WTC11 (cell line): ENCODE results near the gene WWOX. TPM values are rescaled to one million over a fixed set of nuclear protein-coding genes. Genes with fewer than 3 reads are reported as not detected.

Experiments
- ATAC-seq: fragments of 200-7000 bp; cut with Tn5 transposase; 2 replicates; pipeline ENCODE4 v1.10.0; 2021; ENCODE audit warnings: mild to moderate bottlenecking, moderate library complexity
- CTCF ChIA-PET: fragments of 300-600 bp; sonication (Branson Sonifier 250); formaldehyde crosslinking; loops from one replicate; lab custom pipeline; 2021; ENCODE audit warnings: antibody characterized with exemption; lab: Charles Lee
- POLR2A ChIA-PET: fragments of 350-600 bp; sonication (Branson Sonifier 250); formaldehyde crosslinking; loops from one replicate; lab custom pipeline; 2021; ENCODE audit warnings: antibody characterized with exemption; lab: Charles Lee
- DNase-seq: peaks from one replicate; pipeline ENCODE4 v3.0.0; 2021; ENCODE audit warnings: low spot score
- H3K27ac Mint-ChIP-seq: 2 replicates; pipeline ENCODE4 v1.8.0; 2021; ENCODE audit warnings: mixed read lengths
- H3K27me3 Mint-ChIP-seq: 2 replicates; pipeline ENCODE4 v1.8.0; 2021; ENCODE audit warnings: low read depth, mild to moderate bottlenecking, moderate library complexity, mixed read lengths
- H3K36me3 Mint-ChIP-seq: 2 replicates; pipeline ENCODE4 v1.8.0; 2021; ENCODE audit warnings: mixed read lengths
- H3K4me1 Mint-ChIP-seq: 2 replicates; pipeline ENCODE4 v1.8.0; 2022; ENCODE audit warnings: mixed read lengths
- H3K4me3 Mint-ChIP-seq: 2 replicates; pipeline ENCODE4 v1.8.0; 2021; ENCODE audit warnings: mild to moderate bottlenecking, moderate library complexity, mixed read lengths
- H3K9me3 Mint-ChIP-seq: 2 replicates; pipeline ENCODE4 v1.8.0; 2021; ENCODE audit warnings: mixed read lengths
- CREB1 ChIP-seq: sonication (generic); formaldehyde crosslinking; IDR thresholded peaks from 2 replicates; pipeline ENCODE4 v1.8.0; 2023; ENCODE audit warnings: mild to moderate bottlenecking, missing genetic modification reagents
- EMX1 ChIP-seq: fragments of 250-450 bp; sonication (Bioruptor Pico); IDR thresholded peaks from 2 replicates; pipeline ENCODE4 v1.8.0; 2021; ENCODE audit warnings: mild to moderate bottlenecking
- GRHL2 ChIP-seq: fragments of 250-450 bp; sonication (Bioruptor Pico); IDR thresholded peaks from 2 replicates; pipeline ENCODE4 v1.8.0; 2022; ENCODE audit warnings: mild to moderate bottlenecking, moderate library complexity; ENCODE audit not compliant: insufficient replicate concordance, severe bottlenecking
- NR2C2 ChIP-seq: sonication (generic); formaldehyde crosslinking; IDR thresholded peaks from 2 replicates; pipeline ENCODE4 v1.8.0; 2022; ENCODE audit warnings: mild to moderate bottlenecking, missing genetic modification reagents
- NR3C1 ChIP-seq: sonication (generic); formaldehyde crosslinking; conservative IDR thresholded peaks from 2 replicates; pipeline ENCODE4 v1.8.1; 2023; ENCODE audit warnings: low read depth, mild to moderate bottlenecking, missing genetic modification reagents
- SOX15 ChIP-seq: fragments of 250-450 bp; sonication (Bioruptor Pico); IDR thresholded peaks from 2 replicates; pipeline ENCODE4 v1.9.0; 2021; ENCODE audit warnings: mild to moderate bottlenecking
- TP53 ChIP-seq: sonication (generic); formaldehyde crosslinking; IDR thresholded peaks from 2 replicates; pipeline ENCODE4 v1.8.1; 2023; ENCODE audit warnings: mild to moderate bottlenecking, missing genetic modification reagents
- ZBTB21 ChIP-seq: sonication (generic); formaldehyde crosslinking; IDR thresholded peaks from 2 replicates; pipeline ENCODE4 v1.8.1; 2023; ENCODE audit warnings: mild to moderate bottlenecking, missing genetic modification reagents, borderline replicate concordance
- ZNF121 ChIP-seq: sonication (generic); formaldehyde crosslinking; IDR thresholded peaks from 2 replicates; pipeline ENCODE4 v1.8.0; 2023; ENCODE audit warnings: missing genetic modification reagents
- total RNA-seq: library from RNA; stranded (reverse); gene quantifications from 3 replicates; pipeline ENCODE4 v1.2.3, GENCODE V29; 2021
- TF ChIP-seq, protein P1 (sequence below): sonication (generic); formaldehyde crosslinking; IDR thresholded peaks from 2 replicates; pipeline ENCODE4 v1.8.1; 2022; ENCODE audit warnings: mild to moderate bottlenecking, missing genetic modification reagents, moderate library complexity, borderline replicate concordance
- TF ChIP-seq, protein P2 (sequence below): fragments of 200-600 bp; IDR thresholded peaks from 2 replicates; pipeline ENCODE4 v1.8.0; 2022; ENCODE audit warnings: antibody characterized with exemption
- TF ChIP-seq, protein P3 (sequence below): fragments of 250-450 bp; sonication (Bioruptor Pico); IDR thresholded peaks from 2 replicates; pipeline ENCODE4 v1.9.0; 2021; ENCODE audit warnings: mild to moderate bottlenecking
- TF ChIP-seq, protein P4 (sequence below): sonication (generic); formaldehyde crosslinking; IDR thresholded peaks from 2 replicates; pipeline ENCODE4 v1.8.0; 2022; ENCODE audit warnings: mild to moderate bottlenecking, missing genetic modification reagents
- TF ChIP-seq, protein P5 (sequence below): sonication (generic); formaldehyde crosslinking; IDR thresholded peaks from 2 replicates; pipeline ENCODE4 v1.8.0; 2022; ENCODE audit warnings: missing genetic modification reagents
- TF ChIP-seq, protein P6 (sequence below): fragments of 250-450 bp; sonication (Bioruptor Pico); IDR thresholded peaks from 2 replicates; pipeline ENCODE4 v1.8.0; 2021; ENCODE audit warnings: mild to moderate bottlenecking
- TF ChIP-seq, protein P7 (sequence below): fragments of 250-450 bp; sonication (Bioruptor Pico); IDR thresholded peaks from 2 replicates; pipeline ENCODE4 v1.9.0; 2021; ENCODE audit warnings: mild to moderate bottlenecking, borderline replicate concordance
- TF ChIP-seq, protein P8 (sequence below): sonication (generic); formaldehyde crosslinking; IDR thresholded peaks from 2 replicates; pipeline ENCODE4 v1.8.1; 2023; ENCODE audit warnings: mild to moderate bottlenecking, missing genetic modification reagents
- TF ChIP-seq, protein P9 (sequence below): fragments of 250-450 bp; sonication (Bioruptor Pico); conservative IDR thresholded peaks from 2 replicates; pipeline ENCODE4 v1.9.0; 2021; ENCODE audit warnings: mild to moderate bottlenecking

Gene WWOX
- total RNA-seq, 1 experiment from 2014 or later: 15.7 TPM

DNA sequence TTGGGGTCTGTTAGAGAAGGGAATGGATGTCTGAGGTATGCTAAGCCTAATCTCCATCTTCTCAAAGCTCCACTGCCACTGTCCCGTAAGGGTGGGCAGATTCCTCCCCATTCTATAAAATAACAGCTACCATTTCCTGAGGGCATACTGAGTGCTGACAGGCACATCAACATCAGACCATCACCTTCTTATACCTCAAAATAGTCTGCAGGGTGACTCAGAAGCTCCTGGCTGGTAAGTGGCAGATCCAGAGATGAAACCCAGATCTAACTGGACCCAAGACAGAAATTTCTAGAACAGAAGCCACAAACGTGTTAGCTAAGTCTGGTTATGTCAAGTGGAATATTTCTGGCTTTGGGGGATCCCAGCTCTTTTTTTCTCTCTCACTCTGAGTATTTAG, 548.0 kb downstream of the WWOX start:
- CTCF ChIA-PET: no interaction called here

DNA sequence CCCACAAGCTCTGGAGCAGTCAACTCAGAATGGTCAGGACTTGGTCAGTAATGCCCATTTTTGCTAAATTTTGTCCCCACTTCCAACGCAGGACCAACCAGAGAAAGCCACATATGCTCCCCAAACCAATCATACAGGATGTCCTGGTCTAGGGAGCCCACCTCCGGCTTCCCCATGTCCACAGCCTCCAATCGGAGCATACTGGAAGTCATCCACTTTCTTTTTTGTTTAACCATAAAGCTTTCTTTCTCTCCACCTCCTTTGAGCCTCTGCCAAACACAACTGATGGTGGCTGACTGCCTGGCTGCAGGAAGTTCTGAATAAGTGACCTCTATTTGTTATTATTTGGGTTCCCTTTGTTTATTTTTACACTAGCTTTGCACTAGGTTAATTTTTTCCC, 549.1 kb downstream of the WWOX start:
- DNase-seq (no peak), ATAC-seq (no peak)
- Mint-ChIP-seq H3K4me1 (peaks cover 8% of the 10 kb centered on the region), H3K4me3 (no peak overlapping the region), H3K27ac (no peak overlapping the region), H3K9me3 (peaks cover 9% of the 10 kb centered on the region), H3K36me3 (no peaks in the 10 kb centered on the region), H3K27me3 (no peaks in the 10 kb centered on the region)
- ChIA-PET CTCF (no interaction called here), POLR2A (no interaction called here)
- TF ChIP-seq, protein P1, sequence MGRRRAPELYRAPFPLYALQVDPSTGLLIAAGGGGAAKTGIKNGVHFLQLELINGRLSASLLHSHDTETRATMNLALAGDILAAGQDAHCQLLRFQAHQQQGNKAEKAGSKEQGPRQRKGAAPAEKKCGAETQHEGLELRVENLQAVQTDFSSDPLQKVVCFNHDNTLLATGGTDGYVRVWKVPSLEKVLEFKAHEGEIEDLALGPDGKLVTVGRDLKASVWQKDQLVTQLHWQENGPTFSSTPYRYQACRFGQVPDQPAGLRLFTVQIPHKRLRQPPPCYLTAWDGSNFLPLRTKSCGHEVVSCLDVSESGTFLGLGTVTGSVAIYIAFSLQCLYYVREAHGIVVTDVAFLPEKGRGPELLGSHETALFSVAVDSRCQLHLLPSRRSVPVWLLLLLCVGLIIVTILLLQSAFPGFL (CRISPR knock-in tag): no peak
- TF ChIP-seq, protein P2, sequence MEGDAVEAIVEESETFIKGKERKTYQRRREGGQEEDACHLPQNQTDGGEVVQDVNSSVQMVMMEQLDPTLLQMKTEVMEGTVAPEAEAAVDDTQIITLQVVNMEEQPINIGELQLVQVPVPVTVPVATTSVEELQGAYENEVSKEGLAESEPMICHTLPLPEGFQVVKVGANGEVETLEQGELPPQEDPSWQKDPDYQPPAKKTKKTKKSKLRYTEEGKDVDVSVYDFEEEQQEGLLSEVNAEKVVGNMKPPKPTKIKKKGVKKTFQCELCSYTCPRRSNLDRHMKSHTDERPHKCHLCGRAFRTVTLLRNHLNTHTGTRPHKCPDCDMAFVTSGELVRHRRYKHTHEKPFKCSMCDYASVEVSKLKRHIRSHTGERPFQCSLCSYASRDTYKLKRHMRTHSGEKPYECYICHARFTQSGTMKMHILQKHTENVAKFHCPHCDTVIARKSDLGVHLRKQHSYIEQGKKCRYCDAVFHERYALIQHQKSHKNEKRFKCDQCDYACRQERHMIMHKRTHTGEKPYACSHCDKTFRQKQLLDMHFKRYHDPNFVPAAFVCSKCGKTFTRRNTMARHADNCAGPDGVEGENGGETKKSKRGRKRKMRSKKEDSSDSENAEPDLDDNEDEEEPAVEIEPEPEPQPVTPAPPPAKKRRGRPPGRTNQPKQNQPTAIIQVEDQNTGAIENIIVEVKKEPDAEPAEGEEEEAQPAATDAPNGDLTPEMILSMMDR: no peak
- TF ChIP-seq, protein P3, sequence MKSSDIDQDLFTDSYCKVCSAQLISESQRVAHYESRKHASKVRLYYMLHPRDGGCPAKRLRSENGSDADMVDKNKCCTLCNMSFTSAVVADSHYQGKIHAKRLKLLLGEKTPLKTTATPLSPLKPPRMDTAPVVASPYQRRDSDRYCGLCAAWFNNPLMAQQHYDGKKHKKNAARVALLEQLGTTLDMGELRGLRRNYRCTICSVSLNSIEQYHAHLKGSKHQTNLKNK (CRISPR knock-in tag): no peak
- TF ChIP-seq, protein P4, sequence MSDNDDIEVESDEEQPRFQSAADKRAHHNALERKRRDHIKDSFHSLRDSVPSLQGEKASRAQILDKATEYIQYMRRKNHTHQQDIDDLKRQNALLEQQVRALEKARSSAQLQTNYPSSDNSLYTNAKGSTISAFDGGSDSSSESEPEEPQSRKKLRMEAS: no peak
- TF ChIP-seq, protein P5, sequence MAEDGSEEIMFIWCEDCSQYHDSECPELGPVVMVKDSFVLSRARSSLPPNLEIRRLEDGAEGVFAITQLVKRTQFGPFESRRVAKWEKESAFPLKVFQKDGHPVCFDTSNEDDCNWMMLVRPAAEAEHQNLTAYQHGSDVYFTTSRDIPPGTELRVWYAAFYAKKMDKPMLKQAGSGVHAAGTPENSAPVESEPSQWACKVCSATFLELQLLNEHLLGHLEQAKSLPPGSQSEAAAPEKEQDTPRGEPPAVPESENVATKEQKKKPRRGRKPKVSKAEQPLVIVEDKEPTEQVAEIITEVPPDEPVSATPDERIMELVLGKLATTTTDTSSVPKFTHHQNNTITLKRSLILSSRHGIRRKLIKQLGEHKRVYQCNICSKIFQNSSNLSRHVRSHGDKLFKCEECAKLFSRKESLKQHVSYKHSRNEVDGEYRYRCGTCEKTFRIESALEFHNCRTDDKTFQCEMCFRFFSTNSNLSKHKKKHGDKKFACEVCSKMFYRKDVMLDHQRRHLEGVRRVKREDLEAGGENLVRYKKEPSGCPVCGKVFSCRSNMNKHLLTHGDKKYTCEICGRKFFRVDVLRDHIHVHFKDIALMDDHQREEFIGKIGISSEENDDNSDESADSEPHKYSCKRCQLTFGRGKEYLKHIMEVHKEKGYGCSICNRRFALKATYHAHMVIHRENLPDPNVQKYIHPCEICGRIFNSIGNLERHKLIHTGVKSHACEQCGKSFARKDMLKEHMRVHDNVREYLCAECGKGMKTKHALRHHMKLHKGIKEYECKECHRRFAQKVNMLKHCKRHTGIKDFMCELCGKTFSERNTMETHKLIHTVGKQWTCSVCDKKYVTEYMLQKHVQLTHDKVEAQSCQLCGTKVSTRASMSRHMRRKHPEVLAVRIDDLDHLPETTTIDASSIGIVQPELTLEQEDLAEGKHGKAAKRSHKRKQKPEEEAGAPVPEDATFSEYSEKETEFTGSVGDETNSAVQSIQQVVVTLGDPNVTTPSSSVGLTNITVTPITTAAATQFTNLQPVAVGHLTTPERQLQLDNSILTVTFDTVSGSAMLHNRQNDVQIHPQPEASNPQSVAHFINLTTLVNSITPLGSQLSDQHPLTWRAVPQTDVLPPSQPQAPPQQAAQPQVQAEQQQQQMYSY (CRISPR knock-in tag): no peak
- TF ChIP-seq, protein P6, sequence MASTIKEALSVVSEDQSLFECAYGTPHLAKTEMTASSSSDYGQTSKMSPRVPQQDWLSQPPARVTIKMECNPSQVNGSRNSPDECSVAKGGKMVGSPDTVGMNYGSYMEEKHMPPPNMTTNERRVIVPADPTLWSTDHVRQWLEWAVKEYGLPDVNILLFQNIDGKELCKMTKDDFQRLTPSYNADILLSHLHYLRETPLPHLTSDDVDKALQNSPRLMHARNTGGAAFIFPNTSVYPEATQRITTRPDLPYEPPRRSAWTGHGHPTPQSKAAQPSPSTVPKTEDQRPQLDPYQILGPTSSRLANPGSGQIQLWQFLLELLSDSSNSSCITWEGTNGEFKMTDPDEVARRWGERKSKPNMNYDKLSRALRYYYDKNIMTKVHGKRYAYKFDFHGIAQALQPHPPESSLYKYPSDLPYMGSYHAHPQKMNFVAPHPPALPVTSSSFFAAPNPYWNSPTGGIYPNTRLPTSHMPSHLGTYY: no peak
- TF ChIP-seq SOX15 (CRISPR knock-in tag) (no peak), ZBTB21 (no peak), GRHL2 (CRISPR knock-in tag) (no peak), ZNF121 (CRISPR knock-in tag) (no peak), CREB1 (CRISPR knock-in tag) (no peak), TP53 (CRISPR knock-in tag) (no peak), NR2C2 (no peak)
- TF ChIP-seq, protein P7, sequence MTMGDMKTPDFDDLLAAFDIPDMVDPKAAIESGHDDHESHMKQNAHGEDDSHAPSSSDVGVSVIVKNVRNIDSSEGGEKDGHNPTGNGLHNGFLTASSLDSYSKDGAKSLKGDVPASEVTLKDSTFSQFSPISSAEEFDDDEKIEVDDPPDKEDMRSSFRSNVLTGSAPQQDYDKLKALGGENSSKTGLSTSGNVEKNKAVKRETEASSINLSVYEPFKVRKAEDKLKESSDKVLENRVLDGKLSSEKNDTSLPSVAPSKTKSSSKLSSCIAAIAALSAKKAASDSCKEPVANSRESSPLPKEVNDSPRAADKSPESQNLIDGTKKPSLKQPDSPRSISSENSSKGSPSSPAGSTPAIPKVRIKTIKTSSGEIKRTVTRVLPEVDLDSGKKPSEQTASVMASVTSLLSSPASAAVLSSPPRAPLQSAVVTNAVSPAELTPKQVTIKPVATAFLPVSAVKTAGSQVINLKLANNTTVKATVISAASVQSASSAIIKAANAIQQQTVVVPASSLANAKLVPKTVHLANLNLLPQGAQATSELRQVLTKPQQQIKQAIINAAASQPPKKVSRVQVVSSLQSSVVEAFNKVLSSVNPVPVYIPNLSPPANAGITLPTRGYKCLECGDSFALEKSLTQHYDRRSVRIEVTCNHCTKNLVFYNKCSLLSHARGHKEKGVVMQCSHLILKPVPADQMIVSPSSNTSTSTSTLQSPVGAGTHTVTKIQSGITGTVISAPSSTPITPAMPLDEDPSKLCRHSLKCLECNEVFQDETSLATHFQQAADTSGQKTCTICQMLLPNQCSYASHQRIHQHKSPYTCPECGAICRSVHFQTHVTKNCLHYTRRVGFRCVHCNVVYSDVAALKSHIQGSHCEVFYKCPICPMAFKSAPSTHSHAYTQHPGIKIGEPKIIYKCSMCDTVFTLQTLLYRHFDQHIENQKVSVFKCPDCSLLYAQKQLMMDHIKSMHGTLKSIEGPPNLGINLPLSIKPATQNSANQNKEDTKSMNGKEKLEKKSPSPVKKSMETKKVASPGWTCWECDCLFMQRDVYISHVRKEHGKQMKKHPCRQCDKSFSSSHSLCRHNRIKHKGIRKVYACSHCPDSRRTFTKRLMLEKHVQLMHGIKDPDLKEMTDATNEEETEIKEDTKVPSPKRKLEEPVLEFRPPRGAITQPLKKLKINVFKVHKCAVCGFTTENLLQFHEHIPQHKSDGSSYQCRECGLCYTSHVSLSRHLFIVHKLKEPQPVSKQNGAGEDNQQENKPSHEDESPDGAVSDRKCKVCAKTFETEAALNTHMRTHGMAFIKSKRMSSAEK (CRISPR knock-in tag): no peak
- TF ChIP-seq, protein P8, sequence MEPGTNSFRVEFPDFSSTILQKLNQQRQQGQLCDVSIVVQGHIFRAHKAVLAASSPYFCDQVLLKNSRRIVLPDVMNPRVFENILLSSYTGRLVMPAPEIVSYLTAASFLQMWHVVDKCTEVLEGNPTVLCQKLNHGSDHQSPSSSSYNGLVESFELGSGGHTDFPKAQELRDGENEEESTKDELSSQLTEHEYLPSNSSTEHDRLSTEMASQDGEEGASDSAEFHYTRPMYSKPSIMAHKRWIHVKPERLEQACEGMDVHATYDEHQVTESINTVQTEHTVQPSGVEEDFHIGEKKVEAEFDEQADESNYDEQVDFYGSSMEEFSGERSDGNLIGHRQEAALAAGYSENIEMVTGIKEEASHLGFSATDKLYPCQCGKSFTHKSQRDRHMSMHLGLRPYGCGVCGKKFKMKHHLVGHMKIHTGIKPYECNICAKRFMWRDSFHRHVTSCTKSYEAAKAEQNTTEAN (CRISPR knock-in tag): no peak

More for the DNA sequence above, 548.0 kb downstream of the WWOX start:
- H3K27me3 Mint-ChIP-seq: no peaks in the 10 kb centered on the region
- peaks cover 9% of the 10 kb centered on the region for H3K9me3 Mint-ChIP-seq
- peaks cover 10% of the 10 kb centered on the region for H3K4me1 Mint-ChIP-seq
- POLR2A ChIA-PET: no interaction called here
- H3K4me3 Mint-ChIP-seq: no peak overlapping the region
- H3K27ac Mint-ChIP-seq: no peak overlapping the region
- no peak for ATAC-seq
- no peaks in the 10 kb centered on the region for H3K36me3 Mint-ChIP-seq
- TF ChIP-seq, protein P9, sequence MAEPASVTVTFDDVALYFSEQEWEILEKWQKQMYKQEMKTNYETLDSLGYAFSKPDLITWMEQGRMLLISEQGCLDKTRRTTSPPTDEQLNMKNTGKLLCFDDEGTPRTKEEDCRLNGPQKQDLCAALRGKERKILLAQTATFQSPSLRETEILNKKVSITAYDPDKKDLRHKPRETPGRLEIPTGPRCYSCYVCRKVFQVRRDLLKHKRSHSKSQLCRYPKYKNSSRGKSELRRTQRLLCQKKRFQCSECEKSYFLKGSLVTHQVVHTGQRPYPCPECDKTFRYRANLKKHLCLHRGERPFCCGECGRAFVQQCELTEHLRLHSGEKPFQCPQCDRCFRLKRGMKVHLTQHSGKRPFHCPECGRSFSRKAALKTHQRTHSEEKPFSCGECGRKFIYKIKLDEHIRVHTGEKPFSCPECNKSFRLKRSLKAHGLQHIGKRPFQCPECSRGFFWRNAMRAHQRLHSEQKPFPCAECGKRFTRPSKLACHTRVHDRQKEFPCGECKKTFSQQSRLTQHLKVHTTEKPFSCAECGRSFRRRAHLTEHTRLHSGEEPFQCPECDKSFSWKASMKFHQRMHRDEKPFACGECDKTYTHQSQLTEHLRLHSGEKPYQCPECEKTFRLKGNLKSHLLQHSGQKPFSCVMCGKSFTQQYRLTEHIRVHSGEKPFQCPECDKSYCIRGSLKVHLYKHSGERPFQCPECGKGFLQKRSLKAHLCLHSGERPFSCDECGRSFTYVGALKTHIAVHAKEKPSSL (CRISPR knock-in tag): no peak
- TF ChIP-seq NR3C1 (no peak), EMX1 (CRISPR knock-in tag) (no peak)
- TF ChIP-seq, all 79 proteins: peak for 0
- no peak for DNase-seq
